NCI-H146 treated with DMSO at 0.1 percent for 48 hours (cell line): ENCODE results near the gene ATF6.

Experiments
- DNase-seq: peaks from one replicate; lab custom pipeline; 2025; ENCODE audit not compliant: unreplicated experiment; lab: John Stamatoyannopoulos, UW

Gene ATF6

GRCh38 chr1:161733526-161733925, 32.6 kb upstream of the ATF6 start:
- no peak for DNase-seq

GRCh38 chr1:161735837-161736236, 30.3 kb upstream of the ATF6 start:
- no peak for DNase-seq

DNA sequence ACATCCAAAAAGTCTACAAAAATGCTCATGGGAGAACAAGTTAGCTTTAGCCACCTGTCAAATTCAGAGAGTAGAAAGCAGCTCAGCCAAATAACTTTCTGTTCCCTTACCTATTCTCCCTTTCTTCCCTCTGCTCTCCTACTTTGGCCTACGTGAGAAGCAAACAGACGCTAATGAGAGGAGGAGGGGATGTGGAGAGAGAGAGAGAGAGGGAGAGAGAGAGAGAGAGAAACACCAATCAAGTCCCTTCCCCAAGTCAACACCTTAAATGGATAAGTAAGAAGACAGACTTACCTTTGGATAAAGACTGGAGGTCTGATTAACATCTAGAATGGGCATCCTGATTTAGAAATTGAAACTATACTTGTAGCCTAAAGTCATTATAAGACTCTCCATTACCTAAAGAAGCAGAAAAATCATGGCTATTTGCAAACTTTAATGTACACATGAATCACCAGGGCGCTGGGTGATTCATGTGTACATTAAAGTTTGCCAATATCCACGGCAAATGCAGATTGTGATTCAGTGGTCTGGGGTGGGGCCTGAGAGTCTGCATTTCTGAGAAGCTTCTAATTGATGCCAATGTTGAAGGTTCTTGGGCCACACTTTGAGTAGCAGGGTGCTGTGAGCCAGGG, 29.7 kb upstream of the ATF6 start:
- DNase-seq = no peak

DNA sequence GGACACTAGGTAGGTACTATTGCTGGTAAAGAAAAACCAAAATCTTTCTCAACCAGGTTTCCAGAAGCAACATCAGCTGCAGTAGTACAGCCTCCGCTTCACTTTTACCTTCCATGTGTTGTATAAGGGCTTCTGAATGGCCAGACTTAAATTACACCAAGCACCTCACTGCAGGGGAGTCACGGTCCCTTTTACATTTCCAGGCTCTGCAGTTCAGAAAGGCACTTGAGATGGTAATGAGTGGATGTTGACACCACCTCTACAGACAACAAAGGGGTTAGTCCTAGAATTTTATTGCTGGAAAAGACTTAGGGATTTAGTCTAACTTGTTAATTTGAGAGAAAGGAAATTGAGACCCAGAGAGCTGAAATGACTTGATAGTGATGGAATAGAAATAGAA, 28.5 kb upstream of the ATF6 start:
- DNase-seq = no peak

GRCh38 chr1:161738627-161739287, 27.4 kb upstream of the ATF6 start:
- peak; percentile 10 for DNase-seq

DNA sequence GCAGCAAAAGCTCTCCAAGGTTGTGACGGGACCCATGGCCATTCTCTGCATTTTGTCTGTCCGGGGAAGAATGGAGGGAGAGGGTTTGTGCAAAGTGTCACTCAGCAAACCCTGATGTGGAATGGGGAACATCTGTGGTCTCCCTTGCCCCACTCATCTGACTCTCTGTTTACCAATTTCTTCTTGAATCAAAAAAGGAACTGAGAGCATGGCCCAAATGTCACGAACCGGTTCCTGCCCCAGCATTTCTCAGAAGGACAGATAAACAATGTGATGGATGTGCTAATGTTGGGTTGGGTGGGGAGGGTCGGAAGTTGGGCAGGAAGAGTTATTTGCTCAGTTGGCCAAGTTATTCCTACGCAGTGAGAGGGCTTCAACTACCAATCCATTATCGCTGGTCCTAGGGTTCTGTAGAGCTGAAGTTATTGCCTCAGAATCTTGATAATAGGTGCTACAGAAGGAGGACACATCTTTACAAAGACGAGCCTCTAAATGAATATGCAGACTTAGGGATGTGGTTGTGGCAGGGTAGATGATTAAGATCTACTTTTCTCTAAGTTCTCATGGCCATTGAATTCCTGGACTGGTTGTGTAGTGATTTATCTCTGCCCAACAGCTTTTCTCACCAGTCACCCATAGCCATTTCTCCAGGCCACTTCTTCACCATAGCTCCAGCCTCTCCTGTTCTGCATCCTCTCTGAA, 26.1 kb upstream of the ATF6 start:
- DNase-seq = no peak

GRCh38 chr1:161740921-161741320, 25.2 kb upstream of the ATF6 start:
- no peak for DNase-seq

DNA sequence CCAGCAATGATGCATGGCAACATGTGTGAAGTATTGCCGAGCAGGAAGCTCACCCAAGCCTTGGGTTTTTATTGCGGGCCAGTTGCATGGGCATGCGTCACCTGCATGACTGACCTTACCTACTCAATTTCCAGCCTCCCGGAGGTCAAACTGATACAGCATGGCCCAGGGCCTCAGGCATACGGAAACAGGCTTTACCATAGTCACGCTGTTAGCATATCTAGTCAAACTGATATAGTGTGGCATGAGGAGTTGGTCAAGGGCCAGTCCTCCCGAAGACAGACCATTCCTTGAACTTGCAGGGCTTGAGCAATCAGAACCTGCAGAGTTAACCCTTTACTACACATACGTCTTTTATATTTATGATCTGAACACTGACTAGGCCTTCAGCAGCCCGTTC, 22.9 kb upstream of the ATF6 start:
- DNase-seq = no peak

GRCh38 chr1:161747801-161748200, 18.3 kb upstream of the ATF6 start:
- DNase-seq = no peak

- peak; percentile 92 for DNase-seq
Observed at GRCh38 chr1:161749509-161750407, 16.4 kb upstream of the ATF6 start, which contains the start of gene DUSP12. DUSP12 (plus strand) TSS chr1:161749786; CDS start chr1:161749802, 16 bp downstream.

GRCh38 chr1:161763522-161764098, 2.5 kb upstream of the ATF6 start:
- no peak for DNase-seq

- no peak for DNase-seq
Observed at GRCh38 chr1:161768461-161768860, 2.3 kb downstream of the ATF6 start.

GRCh38 chr1:161768986-161769672, 3.0 kb downstream of the ATF6 start:
- DNase-seq = no peak

DNA sequence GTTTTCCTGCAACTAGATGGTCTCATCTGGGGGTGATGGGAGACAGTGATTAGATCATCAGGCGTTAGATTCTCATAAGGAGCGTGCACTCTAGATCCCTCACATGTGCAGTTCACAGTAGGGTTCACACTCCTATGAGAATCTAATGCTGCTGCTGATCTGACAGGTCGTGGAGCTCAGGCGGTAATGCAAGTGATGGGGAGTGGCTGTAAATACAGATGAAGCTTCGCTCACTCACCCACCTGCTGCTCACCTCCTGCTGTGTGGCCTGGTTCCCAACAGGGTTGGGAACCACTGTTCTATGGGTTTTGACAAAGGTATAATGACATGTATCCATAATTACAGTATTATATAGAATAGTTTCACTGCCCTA, 3.5 kb downstream of the ATF6 start:
- peak; percentile 65 for DNase-seq

GRCh38 chr1:161770250-161770649, 4.1 kb downstream of the ATF6 start:
- no peak for DNase-seq

GRCh38 chr1:161771161-161771560, 5.0 kb downstream of the ATF6 start:
- no peak for DNase-seq

GRCh38 chr1:161771973-161772372, 5.9 kb downstream of the ATF6 start:
- no peak for DNase-seq

- DNase-seq = no peak
Observed at GRCh38 chr1:161772397-161772796, 6.3 kb downstream of the ATF6 start.

GRCh38 chr1:161773791-161774190, 7.7 kb downstream of the ATF6 start:
- DNase-seq = no peak

GRCh38 chr1:161777261-161777660, 11.1 kb downstream of the ATF6 start:
- no peak for DNase-seq
